HG03097 (cell line): ENCODE data around the gene NGEF.

Experiments used
- ATAC-seq: cut with Tn5 transposase; IDR thresholded peaks from one replicate; pipeline ENCODE4 v1.9.1; 2021; ENCODE audit not compliant: unreplicated experiment, low FRiP score

The NGEF gene

GRCh38 chr2:232887171-232887850 lies 125.7 kb downstream of the NGEF start:
- no peak for ATAC-seq

- no peak for ATAC-seq
Measured at GRCh38 chr2:232886632-232887031, 126.4 kb downstream of the NGEF start.

DNA sequence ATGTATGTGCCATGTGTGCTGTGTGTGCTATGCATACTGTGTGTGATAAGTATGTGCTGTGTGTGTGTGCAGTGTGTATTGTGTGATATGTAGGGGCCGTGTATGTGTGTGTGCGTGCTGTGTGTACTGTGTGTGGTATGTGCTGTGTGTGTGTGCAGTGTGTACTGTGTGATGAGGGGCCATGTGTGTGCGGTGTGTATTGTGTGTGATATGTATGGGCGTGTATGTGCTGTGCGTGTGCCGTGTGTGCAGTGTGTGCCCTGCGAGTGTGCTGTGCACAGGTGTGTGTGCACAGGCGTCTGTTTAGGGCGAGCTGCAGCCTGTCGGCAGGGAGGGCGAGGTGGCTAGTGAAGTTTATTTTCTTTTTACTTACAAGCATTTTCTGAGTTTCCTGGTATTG lies 126.9 kb downstream of the NGEF start:
- no peak for ATAC-seq

DNA sequence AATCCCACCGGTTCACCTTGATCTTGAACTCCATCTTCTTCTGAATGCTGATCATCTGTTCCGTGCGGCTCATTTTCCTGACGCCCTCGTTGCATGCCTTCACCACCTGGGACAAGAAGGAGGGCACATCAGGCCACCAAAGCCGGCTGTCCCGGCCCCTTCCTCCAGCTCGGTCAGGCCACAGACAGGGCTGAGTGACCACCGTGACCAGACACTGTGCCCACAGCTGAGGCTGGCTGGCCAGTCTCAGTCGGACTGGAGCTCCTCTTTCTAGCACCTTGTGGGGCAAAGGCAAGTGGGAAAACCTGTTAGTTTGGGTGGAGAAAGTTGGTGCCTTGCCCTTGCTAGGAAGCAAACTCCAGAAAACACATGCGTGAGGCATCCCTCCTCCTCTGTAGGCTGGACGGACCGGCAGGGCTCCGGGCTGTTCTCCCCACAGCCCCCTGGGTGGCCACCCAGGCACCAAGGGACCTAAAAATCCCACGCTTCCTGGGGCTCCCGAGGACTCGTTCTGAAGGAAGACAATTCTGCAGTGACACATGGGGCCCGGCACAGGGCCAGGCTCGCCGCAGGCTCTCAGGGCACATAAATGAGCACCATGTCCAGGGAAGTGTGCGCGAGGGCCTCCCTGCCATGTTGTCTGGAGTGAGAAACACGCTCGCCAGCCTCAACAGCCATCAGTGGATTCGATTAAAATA lies 127.6 kb downstream of the NGEF start:
- ATAC-seq, result no peak

GRCh38 chr2:232884549-232885263 lies 128.3 kb downstream of the NGEF start:
- no peak for ATAC-seq

DNA sequence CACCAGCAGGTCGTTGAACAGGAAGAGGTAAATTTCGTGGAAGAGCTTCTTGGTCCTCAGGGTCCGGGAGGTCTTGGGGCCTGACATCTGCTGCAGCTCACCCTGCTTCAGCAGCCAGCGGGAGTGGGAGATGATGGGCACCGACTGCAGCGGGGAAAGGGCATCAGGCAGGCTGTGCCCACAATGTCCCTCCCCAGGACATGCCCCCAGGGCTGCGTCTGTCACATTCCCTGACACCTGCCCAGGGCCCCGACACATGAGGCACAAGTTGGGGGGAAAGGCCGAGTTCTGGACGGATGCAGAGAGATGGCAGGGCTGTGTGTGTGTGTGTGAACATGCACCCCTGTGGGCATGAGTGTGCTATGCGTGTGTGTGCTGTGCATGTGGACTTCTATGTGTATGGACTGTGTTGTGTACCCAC lies 129.0 kb downstream of the NGEF start:
- ATAC-seq, result no peak

GRCh38 chr2:232883116-232883721 lies 129.8 kb downstream of the NGEF start:
- ATAC-seq, result no peak

DNA sequence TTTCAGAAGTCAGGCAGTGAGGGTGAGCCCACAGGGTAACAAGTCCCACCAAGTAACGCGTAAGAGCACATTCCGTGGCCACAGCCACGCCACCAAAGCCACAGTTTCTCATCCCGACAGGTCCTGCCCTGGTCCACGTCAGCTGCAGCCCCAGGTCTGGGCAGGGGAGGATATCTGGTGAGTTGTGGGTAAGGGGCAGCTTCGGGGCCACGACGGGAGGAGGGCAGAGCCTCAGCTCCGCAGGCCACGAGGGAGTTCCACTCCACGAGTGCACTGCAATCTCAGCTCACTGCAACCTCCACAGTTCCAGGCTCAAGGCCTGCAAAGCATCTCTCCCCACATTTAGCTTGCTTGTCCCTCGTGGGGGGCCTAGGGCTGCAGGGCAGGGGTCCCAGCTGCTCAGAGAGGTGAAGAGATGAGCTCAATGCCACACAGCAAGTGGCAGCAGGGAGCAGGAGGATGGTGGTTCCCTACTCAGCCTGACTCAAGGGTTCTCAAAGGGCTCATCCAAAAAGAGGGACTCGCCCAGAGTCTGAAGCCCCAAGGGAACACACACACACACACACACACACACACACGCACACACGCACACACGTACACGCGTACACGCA lies 130.4 kb downstream of the NGEF start:
- no peak for ATAC-seq

DNA sequence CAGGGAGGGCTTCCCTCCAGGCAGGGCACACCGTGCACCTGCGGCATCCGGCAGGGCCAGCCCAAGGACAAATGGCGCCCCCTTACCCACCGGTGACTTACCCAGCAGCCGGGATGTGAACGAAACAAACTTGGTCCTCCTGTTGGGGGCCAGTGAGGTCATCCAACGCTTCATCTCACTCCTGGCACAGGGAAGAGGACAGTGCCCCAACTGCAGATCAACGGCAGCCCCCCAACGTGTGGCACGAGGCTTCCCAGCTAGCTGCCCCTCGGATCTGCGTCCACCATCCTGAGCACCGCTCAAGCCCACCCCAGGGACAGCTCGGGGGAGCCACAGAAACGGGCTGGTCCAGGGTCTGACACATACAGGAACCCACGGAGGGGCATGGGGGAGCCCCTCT lies 131.0 kb downstream of the NGEF start:
- no peak for ATAC-seq

DNA sequence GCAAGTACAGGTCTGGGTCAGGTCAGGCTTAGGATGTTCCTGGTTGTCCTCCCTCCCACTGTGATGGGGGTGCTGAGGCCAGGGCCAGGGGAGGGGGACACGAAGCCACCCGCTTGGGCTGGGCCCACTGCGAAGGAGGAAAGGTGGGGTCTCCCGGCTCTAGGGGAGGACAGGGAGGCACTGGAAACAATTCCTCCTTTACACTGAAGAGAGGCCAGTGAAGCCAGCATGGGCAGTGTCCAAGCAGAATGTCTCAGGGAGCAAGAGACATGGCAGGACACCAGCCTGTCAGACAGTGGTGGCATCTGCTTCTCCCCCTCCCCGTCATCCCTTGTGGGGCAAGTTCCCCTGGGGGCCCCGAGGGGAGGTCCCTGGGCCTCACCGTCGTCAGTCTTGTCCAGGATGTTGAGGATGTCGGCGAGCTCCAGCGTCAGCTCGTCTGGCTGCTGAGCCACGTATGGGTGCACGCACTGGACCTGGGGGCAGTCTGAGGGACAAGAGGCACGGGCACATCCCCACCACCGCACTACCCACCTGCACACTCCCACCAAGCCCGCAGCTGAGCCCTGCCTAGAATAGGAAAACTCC lies 132.2 kb downstream of the NGEF start:
- ATAC-seq, result no peak

- no peak for ATAC-seq
Measured at GRCh38 chr2:232879618-232880494, 133.2 kb downstream of the NGEF start.

DNA sequence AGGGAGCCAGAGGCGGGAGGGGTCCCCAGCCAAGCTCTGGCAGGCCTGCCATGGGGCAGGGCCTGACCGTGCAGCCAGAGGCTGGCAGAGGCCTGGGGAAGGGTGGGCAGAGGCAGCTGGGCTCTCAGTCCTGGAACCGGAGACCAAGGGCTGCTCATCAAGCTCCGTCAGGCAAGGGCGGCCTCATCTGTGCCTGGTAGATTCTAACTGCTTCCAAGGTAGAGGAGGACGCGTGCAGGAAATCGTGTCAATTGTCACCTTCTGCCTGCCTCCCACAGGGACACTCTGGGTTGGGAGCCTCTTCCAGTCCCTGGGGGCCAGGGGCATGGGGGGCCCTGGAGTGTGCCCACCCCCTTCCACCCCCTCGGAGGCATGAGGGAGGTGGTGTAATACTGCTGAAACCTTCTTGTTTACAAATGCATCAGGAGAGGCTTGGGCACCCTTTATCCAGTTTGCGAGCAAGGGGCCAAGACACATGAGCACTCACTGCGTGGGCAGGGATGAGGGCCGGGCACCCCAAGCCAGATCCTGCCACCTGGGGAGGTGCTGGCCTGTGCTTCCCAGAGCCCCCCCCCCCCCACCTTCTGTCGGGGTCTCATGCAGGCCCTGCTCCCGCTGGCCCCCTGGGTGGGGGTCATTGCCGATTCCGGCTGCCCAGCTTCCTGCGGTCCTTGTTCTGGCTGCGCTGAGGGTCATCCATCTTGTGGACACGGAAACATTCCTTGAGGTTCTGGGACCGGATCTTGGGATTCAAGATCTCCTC lies 134.0 kb downstream of the NGEF start:
- no peak for ATAC-seq

GRCh38 chr2:232877940-232878511 lies 135.0 kb downstream of the NGEF start:
- no peak for ATAC-seq

- ATAC-seq, result no peak
Measured at GRCh38 chr2:232876978-232877441, 136.0 kb downstream of the NGEF start.

GRCh38 chr2:232876161-232876977 lies 136.7 kb downstream of the NGEF start:
- ATAC-seq, result no peak

GRCh38 chr2:232875256-232876121 lies 137.6 kb downstream of the NGEF start:
- no peak for ATAC-seq
